Renal cortex interstitium (tissue), 11 donors: ENCODE results near the gene C16orf89. TPM values are rescaled to one million over a fixed set of nuclear protein-coding genes. Genes with fewer than 3 reads are reported as not detected.

Experiments used
- DNase-seq, 11 donors: peaks; one replicate each; pipeline ENCODE4 v3.0.0-alpha.2; 2013; ENCODE audit warnings: low read depth in 9 of 11, low spot score in 4 of 11; ENCODE audit errors: extremely low read depth in 1 of 11
- polyA plus RNA-seq, 3 donors: library from polyadenylated mRNA; unstranded; fragments of 120-200 nt; gene quantifications; one replicate each; pipeline ENCODE4 v1.2.1, GENCODE V29; 2013; ENCODE audit not compliant: insufficient read length in 3 of 3

Gene C16orf89
- polyA plus RNA-seq, 3 donors = 4.3 to 9.3 (median 7.5) TPM

- DNase-seq = no peak
Observed at GRCh38 chr16:5040451-5040850, 25.3 kb downstream of the C16orf89 start.

DNA sequence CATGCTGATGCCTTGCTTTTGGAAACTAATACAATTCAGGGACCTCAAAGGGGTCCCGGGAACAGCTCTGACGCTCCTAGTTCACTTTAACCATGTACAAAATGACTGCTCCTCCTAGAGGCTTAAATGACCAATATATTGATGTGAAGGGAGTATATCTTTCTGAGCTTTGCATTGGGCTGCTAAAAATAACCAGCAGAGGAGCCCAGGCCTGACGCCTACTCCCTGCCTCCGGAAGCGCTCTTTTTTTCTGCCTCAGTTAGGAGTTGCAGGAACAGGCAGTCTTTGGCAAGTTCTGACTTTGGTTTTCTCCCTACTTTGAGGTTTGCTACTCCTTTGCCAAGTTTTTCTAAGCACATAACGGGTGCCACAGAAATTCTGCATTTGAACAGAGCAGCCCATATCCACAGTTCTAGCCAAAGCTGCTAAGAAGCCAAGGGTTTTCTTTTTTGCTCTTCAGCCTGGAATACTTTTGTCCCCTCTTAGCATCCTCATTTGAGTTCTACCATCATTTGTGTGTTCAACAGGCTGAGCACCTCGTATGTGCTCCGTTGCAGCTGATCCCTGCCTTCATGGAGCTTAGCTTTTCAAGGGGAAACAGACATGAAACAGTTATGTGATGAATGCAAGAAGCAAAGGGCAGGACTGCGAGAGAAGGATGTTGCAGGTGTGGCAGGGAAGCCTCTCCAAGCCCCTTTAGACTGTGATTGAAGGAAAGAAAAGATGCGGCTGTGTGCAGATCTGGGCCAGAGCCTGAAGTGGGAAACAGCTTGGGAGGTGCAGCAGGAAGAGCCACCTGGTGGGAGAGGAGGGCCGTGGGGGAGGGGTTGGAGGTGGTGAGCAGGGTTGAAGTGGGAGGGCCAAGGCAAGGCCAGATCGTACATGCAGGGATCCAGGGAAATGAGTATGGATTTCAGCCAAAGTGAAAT is 29.3 kb downstream of the C16orf89 start:
- no peak for DNase-seq

- DNase-seq = no peak
Observed at GRCh38 chr16:5035909-5036227, 29.9 kb downstream of the C16orf89 start.

DNA sequence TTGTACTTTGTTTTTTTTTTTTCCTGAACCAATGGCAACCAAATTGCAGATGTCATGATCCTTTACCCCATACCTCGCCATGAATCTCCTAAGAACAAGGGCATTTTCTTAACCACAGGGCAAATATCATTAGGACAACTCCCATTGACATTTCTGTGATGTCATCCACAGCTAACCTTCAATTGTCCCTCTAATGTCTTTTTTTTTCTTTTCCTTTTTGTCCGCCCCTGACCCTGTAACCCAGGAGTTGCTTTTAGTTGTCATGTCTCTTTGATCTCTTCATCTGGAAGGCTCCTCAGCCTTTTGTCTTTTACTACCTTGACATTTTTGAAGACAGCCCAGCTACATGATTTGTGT is 31.6 kb downstream of the C16orf89 start:
- DNase-seq = no peak

DNA sequence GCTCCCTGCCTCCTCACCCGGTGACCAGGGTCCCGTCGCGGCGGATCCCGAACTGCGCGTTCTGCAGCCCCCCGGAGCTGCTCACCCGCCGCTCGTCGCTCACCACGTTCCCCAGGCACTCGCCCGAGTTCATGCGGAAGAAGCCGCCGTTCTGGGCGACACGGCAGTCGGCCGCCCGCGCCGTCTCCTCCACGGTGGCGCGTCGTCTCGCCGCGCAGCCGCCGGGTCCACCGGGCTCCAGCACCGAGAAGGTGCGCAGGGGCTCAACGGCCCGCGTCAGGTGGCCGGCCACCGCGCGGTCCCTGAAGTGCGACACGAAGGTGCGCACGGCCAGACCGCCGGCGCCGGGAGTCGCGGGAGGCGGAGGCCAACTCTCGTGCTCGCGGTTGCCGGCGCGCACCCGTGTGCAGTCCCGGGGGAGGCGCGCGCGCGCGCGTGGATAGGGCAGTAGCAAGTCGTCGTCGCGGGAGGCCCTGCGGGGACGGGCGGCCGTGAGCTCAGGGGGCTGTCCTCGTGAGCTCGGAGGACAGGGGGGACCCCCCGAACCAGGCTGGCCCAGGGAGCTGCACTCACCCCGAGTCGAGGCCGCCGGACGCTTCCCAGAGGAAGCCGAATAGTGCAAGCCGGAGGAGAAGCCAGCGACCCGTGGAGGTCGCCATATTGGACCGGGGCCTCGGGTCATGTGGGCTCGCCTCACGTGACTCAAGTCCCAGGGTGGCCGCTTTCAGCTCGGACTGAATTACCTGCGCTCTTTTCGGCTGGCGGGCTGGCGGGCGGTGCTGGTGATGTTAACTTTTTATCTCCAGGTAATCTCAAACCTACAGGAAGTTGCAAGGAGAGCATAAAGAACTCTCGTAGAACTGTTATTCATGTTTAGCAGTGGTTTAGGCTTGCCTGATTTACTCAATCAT is 32.2 kb downstream of the C16orf89 start, which contains the start of gene NAGPA:
TSS of gene NAGPA (minus strand) at position 680 of the 911 bp plus-strand sequence. CDS start at position 659, 21 bp downstream.
- DNase-seq = peak; percentile 61 to 86 (median 77)

DNA sequence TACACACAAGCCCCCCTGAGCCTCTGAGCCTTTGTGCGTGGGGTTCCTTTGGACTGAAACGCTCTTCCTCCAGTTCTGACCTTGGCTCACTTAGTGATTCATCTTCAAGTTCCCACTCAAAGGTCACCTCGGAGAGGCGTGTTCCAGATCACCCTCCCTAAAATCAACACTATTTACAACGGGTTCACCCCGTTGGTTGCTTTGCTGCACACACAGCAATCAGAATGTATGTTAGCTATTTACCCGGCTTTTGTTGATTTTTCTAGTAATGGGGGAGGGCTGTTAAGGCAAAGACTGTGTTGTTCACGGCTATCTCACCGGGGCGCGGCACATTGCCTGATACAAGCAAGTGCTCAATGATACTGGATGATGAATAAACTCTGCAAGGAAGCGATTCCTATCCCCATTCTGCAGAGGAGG is 33.0 kb downstream of the C16orf89 start:
- DNase-seq = no peak

- no peak for DNase-seq
Observed at GRCh38 chr16:5031601-5032000, 34.2 kb downstream of the C16orf89 start.

DNA sequence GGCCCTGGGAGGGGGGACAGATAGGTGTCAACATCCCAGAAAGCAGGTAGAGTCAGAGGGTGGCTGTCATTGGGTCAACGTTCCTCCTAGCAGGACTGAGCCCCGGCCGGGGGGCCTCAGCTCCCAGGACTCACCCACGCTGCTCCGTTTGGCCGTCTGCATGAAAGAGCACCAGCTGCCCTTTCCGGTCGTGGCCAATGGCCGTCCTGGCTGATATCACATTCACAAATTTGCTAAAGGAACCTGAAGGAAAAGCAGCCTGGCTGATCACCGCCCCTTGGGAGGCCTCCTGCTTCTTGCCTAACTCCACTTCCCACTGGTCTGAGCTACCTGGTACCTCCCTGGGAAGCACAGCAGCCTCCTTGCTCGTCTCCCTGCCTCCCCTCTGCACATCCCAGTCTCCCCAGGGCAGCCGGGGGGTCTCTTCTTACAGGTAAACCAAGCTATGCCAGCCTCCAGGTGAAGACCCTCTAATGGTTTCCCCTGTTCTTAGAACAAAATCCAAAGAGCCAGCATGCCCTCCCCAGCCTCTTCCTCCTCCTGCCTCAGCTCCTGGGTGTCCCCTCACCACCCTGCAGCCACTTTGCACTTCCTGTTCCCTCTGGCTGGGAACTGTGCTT is 35.4 kb downstream of the C16orf89 start:
- DNase-seq = no peak

DNA sequence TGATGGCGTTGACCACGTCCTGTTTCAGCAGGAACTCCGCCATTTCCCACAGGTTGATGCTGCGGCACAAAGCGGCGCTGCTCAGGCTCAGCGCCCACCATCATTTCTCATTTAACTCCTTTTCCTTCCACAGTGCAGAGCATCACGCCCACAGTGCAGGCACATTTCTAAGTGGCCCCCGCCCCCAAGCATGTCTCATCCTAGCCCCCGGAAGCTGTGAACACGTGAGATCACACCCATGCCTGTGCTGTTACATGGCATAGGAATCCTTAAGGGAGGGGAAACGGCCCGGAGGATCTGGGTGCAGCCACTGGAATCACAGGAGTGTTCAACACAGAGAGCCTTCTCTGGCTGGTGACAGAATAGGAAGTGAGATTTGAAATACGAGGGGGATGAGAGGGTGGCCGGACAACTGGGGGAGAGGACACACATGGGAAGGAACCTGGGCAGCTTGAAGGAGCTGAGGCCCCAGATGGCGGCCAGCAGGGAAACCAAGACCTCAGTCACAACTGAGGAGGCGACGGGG is 36.7 kb downstream of the C16orf89 start:
- no peak for DNase-seq

- DNase-seq = no peak
Observed at GRCh38 chr16:5027575-5028235, 38.1 kb downstream of the C16orf89 start.

GRCh38 chr16:5027086-5027485 is 38.7 kb downstream of the C16orf89 start:
- DNase-seq = no peak

GRCh38 chr16:5026664-5027063 is 39.1 kb downstream of the C16orf89 start:
- DNase-seq = no peak

DNA sequence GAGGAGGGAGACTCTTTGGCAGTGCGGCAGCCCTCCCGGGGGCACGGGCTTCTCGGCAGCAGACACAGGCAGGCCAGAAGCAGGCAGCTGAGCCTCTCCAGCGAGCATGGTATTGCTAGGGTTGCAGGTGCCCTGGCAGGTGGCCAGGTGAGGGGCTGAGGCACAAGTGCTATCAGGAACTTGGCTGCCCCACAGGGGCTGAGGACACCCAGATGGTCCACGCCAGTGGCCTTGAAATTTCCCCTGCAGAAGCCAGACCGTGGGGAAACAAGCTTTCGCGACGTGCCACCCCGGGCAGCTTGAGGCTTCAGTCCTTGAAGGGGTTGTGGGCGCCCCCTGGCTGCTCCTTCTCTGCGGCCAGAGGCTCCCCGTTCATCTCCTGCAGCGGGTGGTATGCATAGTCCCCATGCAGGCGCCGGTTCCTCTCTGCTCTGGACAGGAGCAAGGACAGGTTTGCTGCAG is 40.6 kb downstream of the C16orf89 start:
- DNase-seq = no peak

DNA sequence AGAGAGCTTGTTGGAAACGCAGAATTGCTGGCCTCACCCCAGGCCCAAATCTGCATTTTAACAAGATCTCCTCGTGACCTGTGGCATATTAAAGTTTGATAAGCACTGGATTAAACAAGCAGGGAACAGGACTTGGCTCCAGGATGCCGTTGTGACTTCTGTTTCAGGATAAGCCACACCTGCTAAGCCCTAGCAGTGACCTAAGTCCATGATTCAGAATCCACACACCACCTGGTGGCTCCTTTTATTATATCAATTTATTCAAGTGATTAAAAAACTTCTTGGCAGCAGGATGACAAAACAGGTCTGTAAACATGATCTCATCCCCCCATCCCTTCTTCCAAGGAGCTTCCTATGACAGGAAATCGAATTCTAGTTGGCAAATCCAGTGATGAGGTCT is 41.1 kb downstream of the C16orf89 start:
- no peak for DNase-seq

DNA sequence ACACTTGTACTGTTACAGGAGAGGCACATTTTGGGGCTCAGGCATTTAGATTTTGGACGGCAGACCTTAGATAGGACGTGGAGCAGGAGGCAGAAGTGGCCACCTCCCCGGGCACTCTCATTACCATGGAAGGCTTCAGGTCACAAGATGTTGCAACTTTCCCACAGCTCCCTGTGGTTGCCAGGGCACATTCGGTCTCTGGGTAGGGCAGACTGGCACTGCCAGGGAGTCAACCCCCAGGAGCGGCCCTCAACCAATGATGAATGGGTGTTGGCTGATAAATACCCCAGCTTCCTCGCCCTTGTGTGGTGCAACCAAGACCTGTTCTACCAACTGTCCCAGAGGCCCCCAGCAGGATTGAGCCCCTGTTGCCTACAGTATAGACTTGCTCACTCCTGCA is 43.2 kb downstream of the C16orf89 start:
- no peak for DNase-seq

DNA sequence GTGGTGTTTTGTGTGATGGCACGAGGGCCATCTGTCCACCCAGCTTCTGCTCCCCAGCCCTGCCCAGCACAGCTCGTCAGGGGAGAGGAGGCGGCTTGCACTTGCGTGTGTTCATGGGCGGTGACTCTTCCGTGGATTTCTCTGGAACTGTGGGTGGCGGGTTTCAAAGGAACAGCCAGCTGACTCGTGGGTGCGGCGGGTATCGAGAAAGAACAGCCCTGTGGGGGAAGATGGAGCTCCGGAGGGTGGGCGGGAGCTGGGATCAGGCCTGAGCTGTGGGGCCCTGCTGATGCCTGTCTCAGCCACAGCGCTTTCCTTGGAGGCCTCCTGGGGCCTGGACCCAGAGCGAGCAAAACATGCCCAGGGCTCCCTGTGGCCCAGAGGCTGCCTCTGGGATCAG is 45.2 kb downstream of the C16orf89 start:
- DNase-seq = no peak

DNA sequence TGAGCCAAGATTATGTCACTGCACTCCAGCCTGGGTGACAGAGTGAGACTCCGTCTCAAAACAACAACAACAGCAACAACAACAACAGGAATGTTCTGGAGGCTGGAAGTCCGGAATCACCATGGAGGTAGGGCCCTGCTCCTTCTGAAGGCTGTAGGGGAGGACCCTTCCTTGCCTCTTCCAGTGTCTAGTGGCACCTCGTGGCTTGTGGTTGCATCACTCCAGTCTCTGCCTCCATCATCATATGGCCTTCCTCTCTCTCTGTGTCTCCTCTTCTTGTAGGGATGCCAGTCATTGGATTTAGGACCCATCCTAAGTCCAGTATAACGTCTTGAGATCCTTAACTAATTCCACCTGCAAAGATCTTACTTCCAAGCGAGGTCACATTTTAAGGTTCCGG is 46.0 kb downstream of the C16orf89 start:
- no peak for DNase-seq

DNA sequence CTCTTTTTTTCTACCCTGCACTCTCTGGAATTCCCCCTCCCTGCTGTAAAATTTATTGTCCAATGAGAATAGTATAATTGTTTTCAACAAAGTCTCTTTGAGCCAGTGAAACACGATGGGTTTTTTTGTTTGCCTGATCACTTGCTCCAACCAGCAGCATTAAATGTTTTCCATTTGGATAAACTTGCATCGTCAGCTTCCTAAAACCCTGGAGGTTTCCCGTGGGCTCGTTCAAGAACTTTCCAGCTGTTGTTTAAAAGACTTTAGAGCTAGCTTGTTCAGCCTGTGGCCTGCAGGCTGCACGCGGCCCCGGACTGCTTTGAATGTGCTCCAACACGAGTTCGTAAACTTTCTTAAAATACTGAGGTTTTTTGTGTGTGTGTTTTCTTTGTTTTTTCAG is 47.0 kb downstream of the C16orf89 start:
- peak in 1 of 11 donors; percentile 41 for DNase-seq

GRCh38 chr16:5017678-5017969 is 48.1 kb downstream of the C16orf89 start:
- no peak for DNase-seq
